ENCODE data around the gene INSL3.

DNA sequence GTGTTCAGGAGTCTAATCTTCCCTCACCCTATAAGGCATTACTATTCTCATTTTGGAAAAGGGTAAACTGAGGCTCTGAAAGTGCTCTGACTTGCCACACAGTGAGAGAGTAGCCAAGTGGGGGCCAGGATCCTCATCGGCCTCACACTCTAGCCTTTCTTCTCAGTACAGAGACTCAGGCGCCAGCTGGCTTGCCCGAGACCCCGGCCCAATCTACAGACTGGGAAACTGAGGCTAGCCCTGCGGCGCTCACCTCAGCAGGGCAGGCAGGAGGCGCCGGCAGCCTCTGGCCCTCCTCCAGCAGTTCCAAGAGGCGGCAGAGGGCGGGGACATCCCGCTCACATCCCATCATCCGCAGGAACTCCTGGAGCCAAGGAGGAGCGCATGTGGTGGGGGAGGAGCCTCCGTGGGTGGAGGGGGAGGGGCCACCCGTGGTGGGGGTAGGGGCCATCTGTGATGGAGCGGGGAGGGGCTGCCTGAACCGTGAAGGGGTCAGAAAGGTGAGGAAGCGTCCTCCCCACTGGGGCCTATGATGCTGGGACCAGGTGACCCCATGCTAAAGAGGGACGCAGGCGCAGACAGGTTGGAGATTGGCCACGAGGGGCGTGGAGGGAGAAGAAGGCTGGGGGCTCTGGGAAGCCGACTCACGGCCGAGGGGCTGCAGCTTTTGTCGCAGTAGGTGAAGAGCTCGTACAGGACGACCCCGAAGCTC lies 8.7 kb upstream of the INSL3 start:
- TF ChIP-seq, protein P1, sequence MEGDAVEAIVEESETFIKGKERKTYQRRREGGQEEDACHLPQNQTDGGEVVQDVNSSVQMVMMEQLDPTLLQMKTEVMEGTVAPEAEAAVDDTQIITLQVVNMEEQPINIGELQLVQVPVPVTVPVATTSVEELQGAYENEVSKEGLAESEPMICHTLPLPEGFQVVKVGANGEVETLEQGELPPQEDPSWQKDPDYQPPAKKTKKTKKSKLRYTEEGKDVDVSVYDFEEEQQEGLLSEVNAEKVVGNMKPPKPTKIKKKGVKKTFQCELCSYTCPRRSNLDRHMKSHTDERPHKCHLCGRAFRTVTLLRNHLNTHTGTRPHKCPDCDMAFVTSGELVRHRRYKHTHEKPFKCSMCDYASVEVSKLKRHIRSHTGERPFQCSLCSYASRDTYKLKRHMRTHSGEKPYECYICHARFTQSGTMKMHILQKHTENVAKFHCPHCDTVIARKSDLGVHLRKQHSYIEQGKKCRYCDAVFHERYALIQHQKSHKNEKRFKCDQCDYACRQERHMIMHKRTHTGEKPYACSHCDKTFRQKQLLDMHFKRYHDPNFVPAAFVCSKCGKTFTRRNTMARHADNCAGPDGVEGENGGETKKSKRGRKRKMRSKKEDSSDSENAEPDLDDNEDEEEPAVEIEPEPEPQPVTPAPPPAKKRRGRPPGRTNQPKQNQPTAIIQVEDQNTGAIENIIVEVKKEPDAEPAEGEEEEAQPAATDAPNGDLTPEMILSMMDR (conservative IDR thresholded peaks at IDR 0.05; ENCODE audit: low read depth, low read length): no peak
- TF ChIP-seq EZH2 (IDR thresholded peaks at IDR 0.05; ENCODE audit: borderline replicate concordance, low read depth, low read length, poor library complexity, severe bottlenecking): no peak
